ENCODE data around the gene CTTN. TPM values are rescaled to one million over a fixed set of nuclear protein-coding genes. Genes with fewer than 3 reads are reported as not detected.
"Not testable (repeated sequence)": the region's sequence is repeated elsewhere in the genome, so short reads cannot be mapped to it uniquely, and the experiment has no call there.

The CTTN gene
- total RNA-seq, 1 donor from 2014 or later = 307 TPM

GRCh38 chr11:70402685-70403084 lies 4.4 kb downstream of the CTTN start:
- no peak overlapping the region for H3K4me3 Mint-ChIP-seq (ENCODE audit: unreplicated experiment)
- TF ChIP-seq CTCF (IDR thresholded peaks at IDR 0.05) = no peak
- no peak for DNase-seq (ENCODE audit: low spot score)
- H3K4me1 Mint-ChIP-seq (ENCODE audit: low read depth) = peaks cover 37% of the 10 kb centered on the region
- peaks cover 9% of the 10 kb centered on the region for H3K36me3 Mint-ChIP-seq (ENCODE audit: low read depth)
- no peaks in the 10 kb centered on the region for H3K9me3 Mint-ChIP-seq (ENCODE audit: low read depth)
- H3K27ac Mint-ChIP-seq (ENCODE audit: unreplicated experiment) = peak overlapping the region; percentile 68
- H3K27me3 Mint-ChIP-seq (ENCODE audit: low read depth) = no peaks in the 10 kb centered on the region

- no peak for TF ChIP-seq CTCF (IDR thresholded peaks at IDR 0.05)
- peaks cover 33% of the 10 kb centered on the region for H3K4me1 Mint-ChIP-seq (ENCODE audit: low read depth)
- DNase-seq (ENCODE audit: low spot score) = no peak
- H3K4me3 Mint-ChIP-seq (ENCODE audit: unreplicated experiment) = no peak overlapping the region
- H3K27ac Mint-ChIP-seq (ENCODE audit: unreplicated experiment) = no peak overlapping the region
- H3K36me3 Mint-ChIP-seq (ENCODE audit: low read depth) = peaks cover 14% of the 10 kb centered on the region
- H3K9me3 Mint-ChIP-seq (ENCODE audit: low read depth) = no peaks in the 10 kb centered on the region
- H3K27me3 Mint-ChIP-seq (ENCODE audit: low read depth) = no peaks in the 10 kb centered on the region
Observed at GRCh38 chr11:70404244-70404643, 5.9 kb downstream of the CTTN start.

- Mint-ChIP-seq H3K4me1 (ENCODE audit: low read depth) (peaks cover 21% of the 10 kb centered on the region), H3K27me3 (ENCODE audit: low read depth) (no peaks in the 10 kb centered on the region), H3K9me3 (ENCODE audit: low read depth) (no peaks in the 10 kb centered on the region), H3K4me3 (ENCODE audit: unreplicated experiment) (no peak overlapping the region), H3K27ac (ENCODE audit: unreplicated experiment) (no peak overlapping the region), H3K36me3 (ENCODE audit: low read depth) (peaks cover 28% of the 10 kb centered on the region)
- TF ChIP-seq CTCF (IDR thresholded peaks at IDR 0.05) = no peak
- no peak for DNase-seq (ENCODE audit: low spot score)
Observed at GRCh38 chr11:70405679-70406395, 7.5 kb downstream of the CTTN start.

- DNase-seq (ENCODE audit: low spot score) = no peak
- H3K4me1 Mint-ChIP-seq (ENCODE audit: low read depth) = peaks cover 13% of the 10 kb centered on the region
- H3K4me3 Mint-ChIP-seq (ENCODE audit: unreplicated experiment) = no peak overlapping the region
- H3K27me3 Mint-ChIP-seq (ENCODE audit: low read depth) = no peaks in the 10 kb centered on the region
- peaks cover 37% of the 10 kb centered on the region for H3K36me3 Mint-ChIP-seq (ENCODE audit: low read depth)
- no peak overlapping the region for H3K27ac Mint-ChIP-seq (ENCODE audit: unreplicated experiment)
- no peaks in the 10 kb centered on the region for H3K9me3 Mint-ChIP-seq (ENCODE audit: low read depth)
- no peak for TF ChIP-seq CTCF (IDR thresholded peaks at IDR 0.05)
Observed at GRCh38 chr11:70407121-70407520, 8.8 kb downstream of the CTTN start.

- Mint-ChIP-seq H3K4me3 (ENCODE audit: unreplicated experiment) (no peak overlapping the region), H3K36me3 (ENCODE audit: low read depth) (peaks cover 40% of the 10 kb centered on the region), H3K9me3 (ENCODE audit: low read depth) (no peaks in the 10 kb centered on the region), H3K27me3 (ENCODE audit: low read depth) (no peaks in the 10 kb centered on the region), H3K4me1 (ENCODE audit: low read depth) (peaks cover 6% of the 10 kb centered on the region), H3K27ac (ENCODE audit: unreplicated experiment) (no peak overlapping the region)
- DNase-seq (ENCODE audit: low spot score) = no peak
- TF ChIP-seq CTCF (IDR thresholded peaks at IDR 0.05) = no peak
Observed at GRCh38 chr11:70407814-70408213, 9.5 kb downstream of the CTTN start.

- not testable (repeated sequence) for H3K4me3 Mint-ChIP-seq (ENCODE audit: unreplicated experiment); DNase-seq (ENCODE audit: low spot score); H3K9me3 Mint-ChIP-seq (ENCODE audit: low read depth); H3K27me3 Mint-ChIP-seq (ENCODE audit: low read depth); H3K27ac Mint-ChIP-seq (ENCODE audit: unreplicated experiment); H3K4me1 Mint-ChIP-seq (ENCODE audit: low read depth)
- peaks cover 44% of the 10 kb centered on the region for H3K36me3 Mint-ChIP-seq (ENCODE audit: low read depth)
Observed at GRCh38 chr11:70408326-70408725, 10.0 kb downstream of the CTTN start.
